Measurements from ENCODE around the gene ABHD16B. TPM values are rescaled to one million over a fixed set of nuclear protein-coding genes. Genes with fewer than 3 reads are reported as not detected.

ABHD16B gene
- total and polyA plus RNA-seq, 5 donors from 2014 or later = 0.21 TPM; not detected in 4

- no peak overlapping the region for H3K27ac Mint-ChIP-seq
- Histone ChIP-seq H3K4me3 (ENCODE audit: low read depth, low read length) (no peak overlapping the region), H3K36me3 (ENCODE audit: control insufficient read depth, insufficient read depth, low read length) (peaks cover 30% of the 10 kb centered on the region), H3K27ac (ENCODE audit: insufficient read depth, low read length, poor library complexity, severe bottlenecking) (no peak overlapping the region), H3K9me3 (ENCODE audit: control insufficient read depth in 2 of 2, low read length in 2 of 2) (no peaks in the 10 kb centered on the region), H3K4me1 (ENCODE audit: control insufficient read depth, insufficient read depth, low read length, poor library complexity, severe bottlenecking) (peaks cover 18% of the 10 kb centered on the region), H3K27me3 (ENCODE audit: control insufficient read depth, insufficient read depth, low read length) (no peaks in the 10 kb centered on the region)
- no peak for DNase-seq
- no peak for ATAC-seq (ENCODE audit: low read depth in 2 of 2)
- H3K27me3 Mint-ChIP-seq = no peaks in the 10 kb centered on the region
- H3K4me3 Mint-ChIP-seq = no peak overlapping the region
- H3K9me3 Mint-ChIP-seq = no peaks in the 10 kb centered on the region
- H3K36me3 Mint-ChIP-seq = peaks cover 5% of the 10 kb centered on the region
- peaks cover 10 to 23% (median 17%) of the 10 kb centered on the region in 4 donors for H3K4me1 Mint-ChIP-seq
Measured at GRCh38 chr20:63892402-63892801, 31.1 kb downstream of the ABHD16B start.

DNA sequence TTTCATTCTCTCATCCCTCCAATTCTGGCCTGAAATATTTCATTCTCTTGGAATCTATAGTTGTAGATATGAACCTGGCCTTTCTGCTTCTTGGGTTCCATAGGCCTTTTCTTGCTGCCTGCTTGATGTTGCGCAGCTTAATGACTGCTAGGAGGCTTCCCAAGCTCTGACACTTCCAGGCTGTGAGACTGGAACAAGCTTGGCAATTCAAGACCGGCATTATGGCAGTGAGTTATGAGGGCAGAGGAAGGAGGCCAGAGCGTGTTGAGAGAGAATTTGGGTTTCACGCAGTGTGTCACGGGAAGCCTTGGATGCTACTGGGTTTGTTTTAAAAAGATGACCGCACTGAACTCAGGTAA, 32.7 kb downstream of the ABHD16B start:
- no peak overlapping the region for H3K27ac ChIP-seq (ENCODE audit: insufficient read depth, low read length, poor library complexity, severe bottlenecking)
- H3K36me3 ChIP-seq (ENCODE audit: control insufficient read depth, insufficient read depth, low read length) = peaks cover 29% of the 10 kb centered on the region
- Mint-ChIP-seq H3K4me3 (peak overlapping the region; percentile 86 to 98 (median 91)), H3K27me3 (no peaks in the 10 kb centered on the region), H3K9me3 (no peaks in the 10 kb centered on the region), H3K36me3 (peaks cover 3% of the 10 kb centered on the region), H3K4me1 (peaks cover 11 to 39% (median 29%) of the 10 kb centered on the region in 4 donors), H3K27ac (peak overlapping the region; percentile 84 to 93 (median 87))
- no peaks in the 10 kb centered on the region for H3K9me3 ChIP-seq (ENCODE audit: control insufficient read depth in 2 of 2, low read length in 2 of 2)
- no peak overlapping the region for H3K4me3 ChIP-seq (ENCODE audit: low read depth, low read length)
- ATAC-seq (ENCODE audit: low read depth in 2 of 2) = no peak
- DNase-seq = no peak
- no peaks in the 10 kb centered on the region for H3K27me3 ChIP-seq (ENCODE audit: control insufficient read depth, insufficient read depth, low read length)
- H3K4me1 ChIP-seq (ENCODE audit: control insufficient read depth, insufficient read depth, low read length, poor library complexity, severe bottlenecking) = peaks cover 34% of the 10 kb centered on the region

DNA sequence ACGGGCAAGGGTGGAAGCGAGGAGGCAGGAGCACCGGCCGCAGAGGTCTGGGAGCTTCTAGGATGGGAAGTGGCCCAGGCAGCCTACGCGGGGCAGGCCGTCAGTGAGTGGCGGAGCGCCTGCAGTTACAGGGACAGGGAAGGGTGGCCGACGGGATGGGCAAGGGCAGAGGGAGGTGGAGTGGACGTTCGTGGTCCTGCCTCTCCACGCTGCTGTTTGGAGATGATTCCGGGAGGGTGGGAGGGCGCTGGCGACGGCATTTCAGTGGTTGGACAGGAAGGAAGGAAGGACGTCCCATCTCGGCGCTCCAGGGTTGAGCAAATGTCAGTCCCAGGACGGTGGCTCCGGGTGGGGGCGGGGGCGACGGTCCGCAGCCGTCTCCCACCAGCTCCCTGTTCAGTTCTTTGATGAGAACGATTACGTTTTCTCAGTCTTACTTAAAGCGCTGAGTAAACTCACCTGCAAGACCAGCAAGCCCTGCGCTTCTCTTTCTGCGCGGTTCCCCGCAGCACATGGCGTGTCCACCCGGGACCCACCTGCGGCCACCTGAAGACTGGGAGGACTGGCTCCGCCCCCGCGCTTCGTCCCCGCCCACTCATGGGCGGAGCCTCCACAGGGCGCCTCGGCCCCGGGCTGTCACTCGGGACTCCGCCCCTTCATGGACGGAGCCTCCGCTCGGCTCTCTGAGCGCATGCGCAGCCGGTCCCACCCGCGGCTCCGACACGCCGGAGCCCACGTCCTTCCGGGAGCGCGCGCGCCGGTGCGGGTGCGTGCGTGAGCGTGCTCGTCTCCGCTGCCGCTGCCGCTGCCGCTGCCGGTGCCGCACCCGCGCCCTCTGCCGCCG, 33.3 kb downstream of the ABHD16B start, which contains the start of gene DNAJC5:
DNAJC5 (plus strand) TSS at position 769 of the 844 bp plus-strand sequence. CDS start 33,220 bp downstream, outside the sequence.
- Mint-ChIP-seq H3K36me3 (peaks cover 3% of the 10 kb centered on the region), H3K9me3 (no peaks in the 10 kb centered on the region), H3K4me3 (peak within 1 kb of the TSS; percentile 92 to 99 (median 97)), H3K27me3 (no peaks in the 10 kb centered on the region), H3K4me1 (peaks cover 16 to 45% (median 33%) of the 10 kb centered on the region in 4 donors), H3K27ac (peak within 1 kb of the TSS; percentile 95 to 96 (median 96))
- Histone ChIP-seq H3K36me3 (ENCODE audit: control insufficient read depth, insufficient read depth, low read length) (peaks cover 23% of the 10 kb centered on the region), H3K4me3 (ENCODE audit: low read depth, low read length) (peak within 1 kb of the TSS; percentile 96), H3K9me3 (ENCODE audit: control insufficient read depth in 2 of 2, low read length in 2 of 2) (no peaks in the 10 kb centered on the region), H3K4me1 (ENCODE audit: control insufficient read depth, insufficient read depth, low read length, poor library complexity, severe bottlenecking) (peaks cover 37% of the 10 kb centered on the region), H3K27me3 (ENCODE audit: control insufficient read depth, insufficient read depth, low read length) (no peaks in the 10 kb centered on the region), H3K27ac (ENCODE audit: insufficient read depth, low read length, poor library complexity, severe bottlenecking) (peak within 1 kb of the TSS; percentile 74)
- ATAC-seq (ENCODE audit: low read depth in 2 of 2) (peak; percentile 87 to 90), DNase-seq (peak; percentile 96 to 98 (median 97))

- ATAC-seq (ENCODE audit: low read depth in 2 of 2) (peak in 1 of 2 donors; percentile 7), DNase-seq (no peak)
- peak overlapping the region; percentile 74 for H3K27ac ChIP-seq (ENCODE audit: insufficient read depth, low read length, poor library complexity, severe bottlenecking)
- Mint-ChIP-seq H3K9me3 (no peaks in the 10 kb centered on the region), H3K27ac (peak overlapping the region; percentile 95 to 96 (median 96)), H3K27me3 (no peaks in the 10 kb centered on the region), H3K4me3 (peak overlapping the region; percentile 92 to 99 (median 97)), H3K4me1 (peaks cover 16 to 48% (median 35%) of the 10 kb centered on the region in 4 donors), H3K36me3 (peaks cover 3% of the 10 kb centered on the region)
- H3K36me3 ChIP-seq (ENCODE audit: control insufficient read depth, insufficient read depth, low read length) = peaks cover 15% of the 10 kb centered on the region
- H3K4me1 ChIP-seq (ENCODE audit: control insufficient read depth, insufficient read depth, low read length, poor library complexity, severe bottlenecking) = peaks cover 40% of the 10 kb centered on the region
- no peaks in the 10 kb centered on the region for H3K27me3 ChIP-seq (ENCODE audit: control insufficient read depth, insufficient read depth, low read length)
- no peaks in the 10 kb centered on the region for H3K9me3 ChIP-seq (ENCODE audit: control insufficient read depth in 2 of 2, low read length in 2 of 2)
- H3K4me3 ChIP-seq (ENCODE audit: low read depth, low read length) = peak overlapping the region; percentile 96
Measured at GRCh38 chr20:63895202-63895951, 34.1 kb downstream of the ABHD16B start.

- ATAC-seq (ENCODE audit: low read depth in 2 of 2) (no peak), DNase-seq (peak in 2 of 3 donors; percentile 20 to 35)
- Histone ChIP-seq H3K9me3 (ENCODE audit: control insufficient read depth in 2 of 2, low read length in 2 of 2) (no peaks in the 10 kb centered on the region), H3K36me3 (ENCODE audit: control insufficient read depth, insufficient read depth, low read length) (peaks cover 13% of the 10 kb centered on the region), H3K4me1 (ENCODE audit: control insufficient read depth, insufficient read depth, low read length, poor library complexity, severe bottlenecking) (peaks cover 40% of the 10 kb centered on the region), H3K4me3 (ENCODE audit: low read depth, low read length) (peak overlapping the region; percentile 96), H3K27me3 (ENCODE audit: control insufficient read depth, insufficient read depth, low read length) (no peaks in the 10 kb centered on the region), H3K27ac (ENCODE audit: insufficient read depth, low read length, poor library complexity, severe bottlenecking) (peak overlapping the region; percentile 74)
- Mint-ChIP-seq H3K4me3 (peak overlapping the region; percentile 90 to 99 (median 94)), H3K27me3 (no peaks in the 10 kb centered on the region), H3K4me1 (peaks cover 16 to 54% (median 41%) of the 10 kb centered on the region in 4 donors), H3K36me3 (peaks cover 3% of the 10 kb centered on the region), H3K9me3 (no peaks in the 10 kb centered on the region), H3K27ac (peak overlapping the region; percentile 95 to 96 (median 96))
Measured at GRCh38 chr20:63895952-63896263, 34.6 kb downstream of the ABHD16B start.

DNA sequence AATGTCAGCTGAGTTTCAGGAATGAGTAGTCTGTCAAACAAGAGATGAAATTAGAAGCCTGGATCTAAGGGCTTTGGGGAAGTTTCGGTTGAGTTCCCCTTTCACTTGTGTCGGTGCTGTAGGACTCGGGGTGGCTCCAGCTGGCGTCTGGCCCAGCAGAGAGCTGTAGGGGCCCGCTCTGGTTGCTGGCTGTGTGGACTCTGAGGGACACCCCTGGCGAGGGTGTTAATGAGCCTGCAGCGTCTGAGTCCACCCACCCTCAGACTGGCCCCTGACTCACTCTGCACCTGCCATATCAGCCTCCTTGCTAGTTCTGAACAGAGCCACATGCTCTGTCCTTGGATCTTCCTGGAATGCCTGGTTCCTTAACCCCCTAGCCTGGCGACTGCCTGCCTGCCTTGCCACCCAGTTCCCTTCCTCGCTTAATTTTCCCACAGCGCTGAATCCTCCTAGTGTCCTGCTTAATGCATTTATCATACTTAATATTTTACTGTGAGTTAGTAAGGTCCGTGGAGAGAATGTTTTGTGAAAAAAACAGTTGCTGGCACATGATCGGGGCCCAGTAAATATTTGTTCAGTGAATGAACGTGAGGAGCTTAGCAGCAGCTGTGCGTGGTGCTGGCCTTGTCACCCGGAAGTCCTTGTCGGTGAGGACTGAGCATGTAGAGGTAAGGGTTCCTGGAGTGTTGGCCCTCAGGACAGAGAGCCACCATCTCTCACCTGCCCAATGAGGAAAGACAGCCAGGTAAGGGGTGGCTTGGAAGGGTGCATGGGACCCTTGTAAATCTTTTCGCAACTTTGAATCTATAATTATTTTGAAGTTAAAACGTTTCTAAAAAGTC, 35.2 kb downstream of the ABHD16B start:
- DNase-seq = peak in 1 of 3 donors; percentile 66
- Histone ChIP-seq H3K36me3 (ENCODE audit: control insufficient read depth, insufficient read depth, low read length) (peaks cover 9% of the 10 kb centered on the region), H3K4me1 (ENCODE audit: control insufficient read depth, insufficient read depth, low read length, poor library complexity, severe bottlenecking) (peaks cover 40% of the 10 kb centered on the region), H3K27ac (ENCODE audit: insufficient read depth, low read length, poor library complexity, severe bottlenecking) (peak overlapping the region; percentile 74), H3K27me3 (ENCODE audit: control insufficient read depth, insufficient read depth, low read length) (no peaks in the 10 kb centered on the region), H3K9me3 (ENCODE audit: control insufficient read depth in 2 of 2, low read length in 2 of 2) (no peaks in the 10 kb centered on the region), H3K4me3 (ENCODE audit: low read depth, low read length) (peak overlapping the region; percentile 96)
- no peak for ATAC-seq (ENCODE audit: low read depth in 2 of 2)
- H3K27ac Mint-ChIP-seq = peak overlapping the region; percentile 95 to 96 (median 96)
- H3K4me1 Mint-ChIP-seq = peaks cover 21 to 59% (median 46%) of the 10 kb centered on the region in 4 donors
- H3K27me3 Mint-ChIP-seq = no peaks in the 10 kb centered on the region
- peak overlapping the region; percentile 90 to 99 (median 94) for H3K4me3 Mint-ChIP-seq
- H3K36me3 Mint-ChIP-seq = peaks cover 1% of the 10 kb centered on the region
- H3K9me3 Mint-ChIP-seq = no peaks in the 10 kb centered on the region

- peak overlapping the region in 2 of 4 donors; percentile 58 to 90 for H3K4me3 Mint-ChIP-seq
Measured at GRCh38 chr20:63897978-63898561, 36.8 kb downstream of the ABHD16B start.

More at GRCh38 chr20:63897978-63898561, 36.8 kb downstream of the ABHD16B start:
- ATAC-seq (ENCODE audit: low read depth in 2 of 2) (no peak), DNase-seq (no peak)
- H3K4me1 Mint-ChIP-seq = peaks cover 24 to 75% (median 55%) of the 10 kb centered on the region in 4 donors
- H3K9me3 Mint-ChIP-seq = no peaks in the 10 kb centered on the region
- H3K27ac Mint-ChIP-seq = peak overlapping the region; percentile 63 to 96 (median 73)
- Histone ChIP-seq H3K27me3 (ENCODE audit: control insufficient read depth, insufficient read depth, low read length) (no peaks in the 10 kb centered on the region), H3K4me3 (ENCODE audit: low read depth, low read length) (no peak overlapping the region), H3K4me1 (ENCODE audit: control insufficient read depth, insufficient read depth, low read length, poor library complexity, severe bottlenecking) (peaks cover 44% of the 10 kb centered on the region), H3K9me3 (ENCODE audit: control insufficient read depth in 2 of 2, low read length in 2 of 2) (no peaks in the 10 kb centered on the region), H3K27ac (ENCODE audit: insufficient read depth, low read length, poor library complexity, severe bottlenecking) (no peak overlapping the region), H3K36me3 (ENCODE audit: control insufficient read depth, insufficient read depth, low read length) (peaks cover 7% of the 10 kb centered on the region)
- H3K27me3 Mint-ChIP-seq = no peaks in the 10 kb centered on the region
- peaks cover 3% of the 10 kb centered on the region for H3K36me3 Mint-ChIP-seq
